Measurements from ENCODE around the gene GPR152.
"Not testable (repeated sequence)": the region's sequence is repeated elsewhere in the genome, so short reads cannot be mapped to it uniquely, and the experiment has no call there.

DNA sequence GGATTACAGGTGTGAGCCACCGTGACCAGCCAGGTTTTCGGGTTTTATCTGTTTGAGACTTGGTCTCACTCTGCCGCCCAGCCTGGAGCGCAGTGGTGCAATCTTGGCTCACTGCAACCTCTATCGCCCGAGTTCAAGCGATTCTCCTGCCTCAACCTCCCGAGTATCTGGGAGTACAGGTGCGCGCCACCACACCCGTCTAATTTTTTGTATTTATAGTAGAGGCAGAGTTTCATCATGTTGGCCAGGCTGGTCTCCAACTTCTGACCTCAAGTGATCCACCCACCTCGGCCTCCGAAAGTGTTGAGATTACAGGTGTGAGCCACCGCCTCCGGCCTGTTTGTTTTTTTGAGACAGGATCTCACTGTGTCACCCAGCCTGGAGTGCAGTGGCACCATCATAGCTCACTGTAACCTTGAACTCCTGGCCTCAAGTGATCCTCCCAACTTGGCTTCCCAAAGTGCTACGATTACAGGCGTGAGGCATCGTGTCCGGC is 25.1 kb downstream of the GPR152 start:
- TF ChIP-seq, protein P1, sequence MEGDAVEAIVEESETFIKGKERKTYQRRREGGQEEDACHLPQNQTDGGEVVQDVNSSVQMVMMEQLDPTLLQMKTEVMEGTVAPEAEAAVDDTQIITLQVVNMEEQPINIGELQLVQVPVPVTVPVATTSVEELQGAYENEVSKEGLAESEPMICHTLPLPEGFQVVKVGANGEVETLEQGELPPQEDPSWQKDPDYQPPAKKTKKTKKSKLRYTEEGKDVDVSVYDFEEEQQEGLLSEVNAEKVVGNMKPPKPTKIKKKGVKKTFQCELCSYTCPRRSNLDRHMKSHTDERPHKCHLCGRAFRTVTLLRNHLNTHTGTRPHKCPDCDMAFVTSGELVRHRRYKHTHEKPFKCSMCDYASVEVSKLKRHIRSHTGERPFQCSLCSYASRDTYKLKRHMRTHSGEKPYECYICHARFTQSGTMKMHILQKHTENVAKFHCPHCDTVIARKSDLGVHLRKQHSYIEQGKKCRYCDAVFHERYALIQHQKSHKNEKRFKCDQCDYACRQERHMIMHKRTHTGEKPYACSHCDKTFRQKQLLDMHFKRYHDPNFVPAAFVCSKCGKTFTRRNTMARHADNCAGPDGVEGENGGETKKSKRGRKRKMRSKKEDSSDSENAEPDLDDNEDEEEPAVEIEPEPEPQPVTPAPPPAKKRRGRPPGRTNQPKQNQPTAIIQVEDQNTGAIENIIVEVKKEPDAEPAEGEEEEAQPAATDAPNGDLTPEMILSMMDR (IDR thresholded peaks at IDR 0.05; ENCODE audit: control extremely low read depth in 1 of 3, insufficient read depth in 1 of 3, low read depth in 1 of 3, low read length in 3 of 3): not testable (repeated sequence)
- not testable (repeated sequence) for TF ChIP-seq BRCA1 (IDR thresholded peaks at IDR 0.05; ENCODE audit: low read depth, low read length); POLR2A (IDR thresholded peaks at IDR 0.05; ENCODE audit: control extremely low read depth in 1 of 2, low read depth in 2 of 2, low read length in 2 of 2); JUND (IDR thresholded peaks at IDR 0.05; ENCODE audit: low read length); EZH2 (IDR thresholded peaks at IDR 0.05; ENCODE audit: low read depth, low read length, severe bottlenecking); EP300 (IDR thresholded peaks at IDR 0.05; ENCODE audit: borderline replicate concordance in 1 of 2, low read depth in 2 of 2, low read length in 2 of 2); MAX (IDR thresholded peaks at IDR 0.05); SIN3A (conservative IDR thresholded peaks at IDR 0.05 in 1 of 2, IDR thresholded peaks at IDR 0.05 in 1 of 2; ENCODE audit: low read depth in 1 of 2, low read length in 2 of 2); CHD1 (IDR thresholded peaks at IDR 0.05; ENCODE audit: low read depth, low read length)

Data from H1 (cell line).